Fibroblast of the aortic adventitia (primary cell): ENCODE results near the gene SIM2. TPM values are rescaled to one million over a fixed set of nuclear protein-coding genes. Genes with fewer than 3 reads are reported as not detected.

Experiments used
- DNase-seq: peaks from one replicate; pipeline ENCODE4 v3.0.0-alpha.2; 2010; ENCODE audit warnings: low read depth
- H3K4me3 ChIP-seq: 2 replicates; pipeline ENCODE4 v1.5.1; 2011; ENCODE audit warnings: low read depth, mild to moderate bottlenecking, control low read depth, low read length, moderate library complexity
- total RNA-seq: library from RNA; depleted of rRNA; stranded (reverse); fragments of >200 nt; gene quantifications from 2 replicates; pipeline ENCODE4 v1.2.3, GENCODE V29; 2012; ENCODE audit warnings: low replicate concordance
- TF ChIP-seq, protein P1 (sequence below): IDR thresholded peaks from 2 replicates; pipeline ENCODE4 v1.5.1; 2011; ENCODE audit warnings: mild to moderate bottlenecking, low read length, control low read depth, inconsistent platforms; ENCODE audit not compliant: insufficient read depth

SIM2 gene
- total RNA-seq, 1 donor: 0.18 TPM

DNA sequence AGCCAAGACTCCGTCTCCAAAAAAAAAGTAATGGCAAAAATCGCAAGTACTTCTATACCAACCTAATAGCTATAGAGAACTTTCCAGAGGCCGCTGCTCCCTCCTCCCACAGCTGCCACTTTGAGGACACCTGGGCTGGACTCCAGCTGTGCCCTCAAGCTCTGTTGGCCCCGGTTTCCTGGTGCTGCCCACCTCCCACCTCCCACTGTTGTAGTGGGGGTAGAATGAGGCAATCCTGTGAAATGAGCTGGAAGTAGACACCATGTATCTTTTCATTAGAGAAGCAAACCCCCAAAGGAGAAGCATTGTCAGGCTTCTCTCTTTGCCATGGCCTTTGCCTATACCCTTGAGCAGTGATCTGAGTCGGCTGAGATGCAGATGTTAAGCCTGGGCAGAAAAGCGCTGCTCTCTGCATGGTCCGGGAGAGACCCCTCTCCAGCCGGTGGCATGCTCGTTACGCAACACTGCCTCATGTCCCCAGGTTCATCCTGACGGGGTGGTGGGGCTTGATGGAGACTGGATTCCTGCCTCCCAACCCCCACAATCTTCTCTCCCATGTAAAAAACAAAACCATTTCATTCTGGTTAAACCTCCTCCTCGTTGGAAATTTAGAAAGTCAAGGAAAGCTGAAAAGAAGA, 39.7 kb downstream of the SIM2 start:
- H3K4me3 ChIP-seq: no peak overlapping the region
- TF ChIP-seq, protein P1, sequence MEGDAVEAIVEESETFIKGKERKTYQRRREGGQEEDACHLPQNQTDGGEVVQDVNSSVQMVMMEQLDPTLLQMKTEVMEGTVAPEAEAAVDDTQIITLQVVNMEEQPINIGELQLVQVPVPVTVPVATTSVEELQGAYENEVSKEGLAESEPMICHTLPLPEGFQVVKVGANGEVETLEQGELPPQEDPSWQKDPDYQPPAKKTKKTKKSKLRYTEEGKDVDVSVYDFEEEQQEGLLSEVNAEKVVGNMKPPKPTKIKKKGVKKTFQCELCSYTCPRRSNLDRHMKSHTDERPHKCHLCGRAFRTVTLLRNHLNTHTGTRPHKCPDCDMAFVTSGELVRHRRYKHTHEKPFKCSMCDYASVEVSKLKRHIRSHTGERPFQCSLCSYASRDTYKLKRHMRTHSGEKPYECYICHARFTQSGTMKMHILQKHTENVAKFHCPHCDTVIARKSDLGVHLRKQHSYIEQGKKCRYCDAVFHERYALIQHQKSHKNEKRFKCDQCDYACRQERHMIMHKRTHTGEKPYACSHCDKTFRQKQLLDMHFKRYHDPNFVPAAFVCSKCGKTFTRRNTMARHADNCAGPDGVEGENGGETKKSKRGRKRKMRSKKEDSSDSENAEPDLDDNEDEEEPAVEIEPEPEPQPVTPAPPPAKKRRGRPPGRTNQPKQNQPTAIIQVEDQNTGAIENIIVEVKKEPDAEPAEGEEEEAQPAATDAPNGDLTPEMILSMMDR: no peak
- no peak for DNase-seq

DNA sequence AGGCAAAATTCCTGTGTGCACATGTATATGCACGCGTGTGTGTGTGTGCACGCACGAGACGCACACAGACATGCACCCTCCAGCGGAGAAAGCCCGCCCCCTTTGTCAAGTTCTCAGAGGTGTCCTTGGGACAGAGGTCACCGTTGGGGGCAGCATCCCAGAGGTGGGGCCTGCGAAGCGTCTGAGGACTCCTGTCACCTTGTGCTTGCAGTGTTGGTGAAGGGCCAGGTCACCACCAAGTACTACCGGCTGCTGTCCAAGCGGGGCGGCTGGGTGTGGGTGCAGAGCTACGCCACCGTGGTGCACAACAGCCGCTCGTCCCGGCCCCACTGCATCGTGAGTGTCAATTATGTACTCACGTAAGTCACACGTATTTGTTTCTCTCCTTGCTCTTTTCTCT, 42.6 kb downstream of the SIM2 start:
- DNase-seq: no peak
- TF ChIP-seq, protein P1: no peak
- H3K4me3 ChIP-seq: no peak overlapping the region

DNA sequence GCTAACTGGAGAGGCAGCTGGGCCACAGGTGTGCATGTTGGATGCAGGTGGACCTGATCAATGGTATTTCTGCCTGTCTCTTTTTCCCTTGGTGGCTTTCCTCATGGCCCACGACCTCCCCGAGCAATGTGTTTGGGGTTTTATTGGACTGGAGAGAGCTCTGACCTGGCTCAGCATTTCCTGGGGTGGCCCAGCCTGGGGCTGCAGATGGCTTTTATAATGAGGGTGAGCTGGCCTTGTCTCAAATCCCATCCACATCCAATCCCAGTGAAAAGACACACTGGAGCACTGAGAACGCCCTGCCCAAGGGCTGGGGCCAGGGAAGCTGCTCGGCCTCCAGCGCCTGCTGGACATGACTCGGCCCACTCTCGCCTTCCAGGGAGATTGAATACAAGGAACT, 44.1 kb downstream of the SIM2 start:
- no peak overlapping the region for H3K4me3 ChIP-seq
- DNase-seq: no peak
- TF ChIP-seq, protein P1: no peak

DNA sequence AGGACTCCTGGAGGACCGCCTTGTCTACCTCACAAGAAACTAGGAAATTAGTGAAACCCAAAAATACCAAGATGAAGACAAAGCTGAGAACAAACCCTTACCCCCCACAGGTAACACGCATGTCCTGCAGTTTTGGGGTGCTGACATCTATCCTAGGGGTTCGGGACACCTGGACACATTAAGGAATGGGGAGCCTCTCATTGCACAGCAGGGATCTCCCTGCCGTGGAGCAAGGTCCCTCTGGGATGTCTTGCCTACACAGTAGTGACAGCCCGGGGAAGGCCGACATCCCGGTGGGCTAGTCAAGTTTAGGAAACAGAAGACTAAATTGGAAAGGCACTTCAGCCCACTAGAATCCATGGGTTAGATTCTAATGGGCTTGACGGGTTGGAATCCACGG, 44.5 kb downstream of the SIM2 start:
- TF ChIP-seq, protein P1: no peak
- no peak overlapping the region for H3K4me3 ChIP-seq
- no peak for DNase-seq

DNA sequence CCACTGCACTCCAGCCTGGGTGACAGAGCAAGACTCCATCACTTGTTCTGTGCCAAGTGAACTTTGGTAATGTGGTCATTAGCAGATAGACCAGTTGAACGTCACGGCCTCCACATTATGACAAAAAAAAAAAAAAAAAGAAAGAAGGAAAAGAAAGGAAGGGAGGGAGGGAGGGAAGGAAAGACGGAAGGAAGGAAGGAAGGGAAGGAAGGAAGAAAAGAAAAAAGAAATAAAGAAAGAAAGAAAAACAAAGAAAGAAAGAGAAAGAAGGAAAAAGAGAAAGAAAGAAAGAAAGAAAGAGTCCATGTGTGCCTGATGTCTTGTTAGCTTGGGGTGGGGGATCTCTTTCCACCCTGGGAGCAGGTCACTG, 45.3 kb downstream of the SIM2 start:
- no peak for DNase-seq
- TF ChIP-seq, protein P1: no peak
- H3K4me3 ChIP-seq: no peak overlapping the region

DNA sequence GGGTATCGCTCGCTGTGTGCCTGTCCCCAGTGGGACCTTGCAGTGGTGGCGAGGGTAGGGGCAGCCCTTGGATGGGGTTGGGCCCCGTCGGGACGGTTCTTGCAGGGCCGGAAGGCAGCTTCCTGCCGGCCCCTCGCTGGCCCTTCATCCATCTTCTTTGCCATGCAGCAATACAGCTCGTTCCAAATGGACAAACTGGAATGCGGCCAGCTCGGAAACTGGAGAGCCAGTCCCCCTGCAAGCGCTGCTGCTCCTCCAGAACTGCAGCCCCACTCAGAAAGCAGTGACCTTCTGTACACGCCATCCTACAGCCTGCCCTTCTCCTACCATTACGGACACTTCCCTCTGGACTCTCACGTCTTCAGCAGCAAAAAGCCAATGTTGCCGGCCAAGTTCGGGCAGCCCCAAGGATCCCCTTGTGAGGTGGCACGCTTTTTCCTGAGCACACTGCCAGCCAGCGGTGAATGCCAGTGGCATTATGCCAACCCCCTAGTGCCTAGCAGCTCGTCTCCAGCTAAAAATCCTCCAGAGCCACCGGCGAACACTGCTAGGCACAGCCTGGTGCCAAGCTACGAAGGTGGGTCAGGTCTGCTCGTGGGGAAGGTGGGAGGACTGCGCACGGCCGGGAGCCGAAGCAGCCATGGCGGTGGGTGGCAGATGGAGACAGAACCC, 45.8 kb downstream of the SIM2 start:
- no peak overlapping the region for H3K4me3 ChIP-seq
- DNase-seq: no peak
- TF ChIP-seq, protein P1: no peak
